Psoas muscle (tissue), 8 donors: ENCODE measurements around the gene C20orf96. TPM values are rescaled to one million over a fixed set of nuclear protein-coding genes. Genes with fewer than 3 reads are reported as not detected.

Experiments
- ATAC-seq, 4 donors: fragments of 200-7000 bp; cut with Tn5 transposase; one replicate each; pipeline ENCODE4 v1.9.1; 2020; ENCODE audit warnings: moderate library complexity in 3 of 4, mild to moderate bottlenecking in 2 of 4
- DNase-seq, 2 donors: peaks; one replicate each; pipeline ENCODE4 v3.0.0-alpha.2; 2020
- H3K27ac ChIP-seq: fragments of 200-600 bp; one replicate; pipeline ENCODE4 v1.8.0; 2022
- H3K27me3 ChIP-seq, 3 donors: fragments of 200-600 bp in 1 of 3; one replicate each; pipeline versions ENCODE4 v1.6.1 to v1.8.0; 2013 to 2022; ENCODE audit warnings: low read length in 2 of 3, mild to moderate bottlenecking in 2 of 3, moderate library complexity in 1 of 3; ENCODE audit not compliant: insufficient read depth in 3 of 3
- H3K36me3 ChIP-seq, 2 donors: fragments of 200-600 bp in 1 of 2; one replicate each; pipeline versions ENCODE4 v1.6.1 to v1.8.0; 2013 to 2022; ENCODE audit warnings: low read depth in 1 of 2, mild to moderate bottlenecking in 1 of 2, moderate library complexity in 1 of 2; ENCODE audit not compliant: insufficient read depth in 1 of 2
- H3K4me1 ChIP-seq: fragments of 200-600 bp; one replicate; pipeline ENCODE4 v1.8.0; 2022
- H3K4me3 ChIP-seq: fragments of 200-600 bp; one replicate; pipeline ENCODE4 v1.8.0; 2022; ENCODE audit warnings: mild to moderate bottlenecking
- H3K9me3 ChIP-seq: fragments of 200-600 bp; one replicate; pipeline ENCODE4 v1.8.0; 2022
- WGBS, 3 donors: extraction: QIAGEN DNeasy Blood & Tissue Kit; methylation state at CpG; one replicate each; pipeline versions ENCODE4 v1.1.6 to v1.1.7; 2013; 5-methylcytosine and 5-hydroxymethylcytosine counted together
- intact Hi-C, 2 donors: fragments of 100-400 bp; cut with DNase I; formaldehyde crosslinking; loops; one replicate each; pipeline versions ENCODE4 v1.11.0 to v1.14.2; 2022
- polyA plus RNA-seq, 3 donors: library from polyadenylated mRNA; stranded (reverse); fragments of 200-250 nt; gene quantifications; one replicate each; pipeline ENCODE4 v1.2.3, GENCODE V29; 2013
- total RNA-seq, 4 donors: library from RNA; stranded (reverse); fragmentation: NEBNext Ultra II Directional in 2 of 4; extraction: Animal tissue kit (Norgen Biotek cat#: 25700) in 2 of 4; gene quantifications; one replicate each; pipeline versions ENCODE4 v1.2.1 to v1.2.4, GENCODE V29; 2021 to 2023
- TF ChIP-seq, protein P1 (sequence below): fragments of 200-600 bp; IDR thresholded peaks from one replicate; pipeline ENCODE4 v1.8.0; 2022; ENCODE audit warnings: antibody characterized with exemption
- donor health status: healthy with polysubstance abuse.
- donor health status: DM: no; HTN: no; CAD: no; lungs with moderate emphysema.
- donor health status: Bipolar disorder and iron deficiency.
- donor health status: healthy.
- donor health status: DM: yes; HTN: yes; CAD: no.
- donor health status: DM: no; HTN: no; CAD: no.
- donor health status: DM: no; HTN: no; CAD: no.
- donor health status: DM: yes; HTN: yes; CAD: no.

Gene C20orf96
- total and polyA plus RNA-seq, 7 donors: 1.0 to 2.1 (median 1.7) TPM

GRCh38 chr20:308427-309038 lies 18.0 kb upstream of the C20orf96 start:
- no peak overlapping the region for H3K27ac ChIP-seq
- no peak for DNase-seq

GRCh38 chr20:305745-306144 lies 15.2 kb upstream of the C20orf96 start:
- DNase-seq (no peak), ATAC-seq (no peak)
- no peaks in the 10 kb centered on the region for H3K27me3 ChIP-seq
- whole genome bisulfite sequencing, 3 donors: 63 to 82% (median 77%) methylated on average over 11 of the region's 11 CpGs
- TF ChIP-seq, protein P1, sequence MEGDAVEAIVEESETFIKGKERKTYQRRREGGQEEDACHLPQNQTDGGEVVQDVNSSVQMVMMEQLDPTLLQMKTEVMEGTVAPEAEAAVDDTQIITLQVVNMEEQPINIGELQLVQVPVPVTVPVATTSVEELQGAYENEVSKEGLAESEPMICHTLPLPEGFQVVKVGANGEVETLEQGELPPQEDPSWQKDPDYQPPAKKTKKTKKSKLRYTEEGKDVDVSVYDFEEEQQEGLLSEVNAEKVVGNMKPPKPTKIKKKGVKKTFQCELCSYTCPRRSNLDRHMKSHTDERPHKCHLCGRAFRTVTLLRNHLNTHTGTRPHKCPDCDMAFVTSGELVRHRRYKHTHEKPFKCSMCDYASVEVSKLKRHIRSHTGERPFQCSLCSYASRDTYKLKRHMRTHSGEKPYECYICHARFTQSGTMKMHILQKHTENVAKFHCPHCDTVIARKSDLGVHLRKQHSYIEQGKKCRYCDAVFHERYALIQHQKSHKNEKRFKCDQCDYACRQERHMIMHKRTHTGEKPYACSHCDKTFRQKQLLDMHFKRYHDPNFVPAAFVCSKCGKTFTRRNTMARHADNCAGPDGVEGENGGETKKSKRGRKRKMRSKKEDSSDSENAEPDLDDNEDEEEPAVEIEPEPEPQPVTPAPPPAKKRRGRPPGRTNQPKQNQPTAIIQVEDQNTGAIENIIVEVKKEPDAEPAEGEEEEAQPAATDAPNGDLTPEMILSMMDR: no peak
- no peaks in the 10 kb centered on the region for H3K36me3 ChIP-seq
- intact Hi-C loops: no loop called here
- no peak overlapping the region for H3K4me3 ChIP-seq
- H3K27ac ChIP-seq: no peak overlapping the region
- H3K4me1 ChIP-seq: peaks cover 10% of the 10 kb centered on the region
- H3K9me3 ChIP-seq: no peaks in the 10 kb centered on the region

More at GRCh38 chr20:308427-309038, 18.0 kb upstream of the C20orf96 start:
- no peaks in the 10 kb centered on the region for H3K27me3 ChIP-seq
- TF ChIP-seq, protein P1: no peak
- 60 to 64% (median 62%) methylated on average over 7 of the region's 7 CpGs for WGBS, 3 donors
- H3K4me3 ChIP-seq: no peak overlapping the region
- ATAC-seq: no peak
- no peaks in the 10 kb centered on the region for H3K9me3 ChIP-seq
- intact Hi-C loops: no loop called here
- H3K4me1 ChIP-seq: no peaks in the 10 kb centered on the region
- H3K36me3 ChIP-seq: no peaks in the 10 kb centered on the region

DNA sequence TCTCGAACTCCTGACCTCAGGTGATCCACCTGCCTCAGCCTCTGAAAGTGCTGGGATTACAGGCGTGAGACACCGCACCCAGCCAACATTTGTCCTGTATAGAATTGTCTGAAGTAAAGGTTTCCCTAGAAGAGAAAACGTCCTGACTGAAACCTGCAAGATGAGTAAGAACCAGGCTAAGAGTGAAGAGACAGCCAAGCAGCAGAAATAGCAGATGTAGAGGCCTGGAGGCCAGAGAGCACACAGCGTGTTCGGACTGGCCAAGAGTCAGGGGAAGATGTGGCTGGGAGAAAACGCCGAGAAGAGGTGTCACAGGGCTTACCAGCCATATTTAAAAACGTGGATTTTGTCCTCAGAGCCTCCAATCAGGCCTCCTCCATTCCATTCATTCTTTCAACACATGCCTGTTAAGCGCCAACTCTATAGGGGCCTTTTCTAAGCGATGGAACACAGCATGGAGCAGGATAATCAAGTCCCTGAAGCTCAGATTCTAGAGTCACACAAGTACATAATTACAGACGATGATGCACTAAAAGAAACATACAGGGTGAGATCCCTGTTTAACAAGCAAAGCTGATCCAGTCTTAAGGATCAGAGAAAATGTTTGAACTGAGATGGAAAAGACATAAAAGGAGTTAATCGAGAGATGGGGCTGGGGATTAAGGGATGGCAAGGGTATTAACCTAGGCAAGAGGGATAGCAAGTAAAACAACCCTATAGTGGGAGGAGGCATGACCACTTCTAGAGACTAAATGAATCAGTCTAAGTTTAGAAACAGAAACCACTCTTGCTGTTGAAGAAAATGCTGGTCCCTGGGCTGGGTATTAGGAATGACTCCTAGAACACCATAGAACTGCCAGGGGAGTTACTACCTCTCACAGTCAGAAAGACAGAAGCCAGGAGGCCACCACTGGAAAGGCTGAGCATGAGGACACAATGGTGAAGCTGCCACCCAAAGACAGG lies 11.6 kb upstream of the C20orf96 start:
- no peak overlapping the region for H3K27ac ChIP-seq

GRCh38 chr20:300345-300990 lies 9.9 kb upstream of the C20orf96 start:
- intact Hi-C loops: no loop called here
- Histone ChIP-seq H3K27me3 (no peaks in the 10 kb centered on the region), H3K4me1 (peaks cover 33% of the 10 kb centered on the region), H3K36me3 (peaks cover 0 to 2% of the 10 kb centered on the region in 2 donors), H3K27ac (no peak overlapping the region), H3K9me3 (no peaks in the 10 kb centered on the region), H3K4me3 (peak overlapping the region; percentile 99)
- WGBS, 3 donors: 38 to 45% (median 41%) methylated on average over 10 of the region's 10 CpGs
- TF ChIP-seq, protein P1: no peak
- no peak for ATAC-seq
- DNase-seq: no peak

More for the DNA sequence above, 11.6 kb upstream of the C20orf96 start:
- no peaks in the 10 kb centered on the region for H3K27me3 ChIP-seq
- H3K36me3 ChIP-seq: peaks cover 0 to 2% of the 10 kb centered on the region in 2 donors
- intact Hi-C loops: no loop called here
- H3K4me3 ChIP-seq: no peak overlapping the region
- H3K4me1 ChIP-seq: peaks cover 29% of the 10 kb centered on the region
- WGBS, 3 donors: 70 to 75% (median 70%) methylated on average over 13 of the region's 13 CpGs
- DNase-seq (no peak), ATAC-seq (no peak)
- TF ChIP-seq, protein P1: no peak
- no peaks in the 10 kb centered on the region for H3K9me3 ChIP-seq
